Measurements from ENCODE around the gene SIGLEC8. TPM values are rescaled to one million over a fixed set of nuclear protein-coding genes. Genes with fewer than 3 reads are reported as not detected.
"Not testable (repeated sequence)": the region's sequence is repeated elsewhere in the genome, so short reads cannot be mapped to it uniquely, and the experiment has no call there.

SIGLEC8 gene
- total RNA-seq, 4 donors from 2014 or later, result 0.45 to 0.49 TPM; not detected in 2

DNA sequence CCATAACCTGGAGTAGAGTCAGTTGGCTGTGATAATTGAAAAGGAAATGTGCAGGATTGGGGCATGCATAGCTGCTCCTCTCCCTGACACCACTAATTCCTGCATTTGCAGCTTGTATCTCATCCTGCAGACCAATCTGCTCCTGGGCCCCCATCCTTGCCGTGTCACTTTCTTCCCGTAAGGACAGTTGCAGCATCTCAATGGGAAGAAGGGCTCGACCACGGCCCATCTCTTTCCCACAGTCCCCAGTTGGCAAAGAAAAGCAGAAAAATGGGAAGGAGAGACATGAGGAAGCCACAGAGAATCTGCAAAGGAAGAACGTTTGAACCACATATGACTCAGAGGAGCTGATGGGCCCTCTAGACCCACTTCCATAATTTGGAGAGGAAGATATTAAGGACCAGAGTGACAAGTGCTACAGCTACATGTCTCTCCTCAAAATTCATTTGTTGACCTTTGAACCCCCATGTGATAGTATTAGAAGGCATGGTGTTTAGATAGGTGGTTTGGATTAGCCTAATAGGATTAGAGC is 45.1 kb upstream of the SIGLEC8 start:
- no peaks in the 10 kb centered on the region for H3K36me3 ChIP-seq
- TF ChIP-seq POLR2A (IDR thresholded peaks at IDR 0.05), result no peak
- TF ChIP-seq, protein P1, sequence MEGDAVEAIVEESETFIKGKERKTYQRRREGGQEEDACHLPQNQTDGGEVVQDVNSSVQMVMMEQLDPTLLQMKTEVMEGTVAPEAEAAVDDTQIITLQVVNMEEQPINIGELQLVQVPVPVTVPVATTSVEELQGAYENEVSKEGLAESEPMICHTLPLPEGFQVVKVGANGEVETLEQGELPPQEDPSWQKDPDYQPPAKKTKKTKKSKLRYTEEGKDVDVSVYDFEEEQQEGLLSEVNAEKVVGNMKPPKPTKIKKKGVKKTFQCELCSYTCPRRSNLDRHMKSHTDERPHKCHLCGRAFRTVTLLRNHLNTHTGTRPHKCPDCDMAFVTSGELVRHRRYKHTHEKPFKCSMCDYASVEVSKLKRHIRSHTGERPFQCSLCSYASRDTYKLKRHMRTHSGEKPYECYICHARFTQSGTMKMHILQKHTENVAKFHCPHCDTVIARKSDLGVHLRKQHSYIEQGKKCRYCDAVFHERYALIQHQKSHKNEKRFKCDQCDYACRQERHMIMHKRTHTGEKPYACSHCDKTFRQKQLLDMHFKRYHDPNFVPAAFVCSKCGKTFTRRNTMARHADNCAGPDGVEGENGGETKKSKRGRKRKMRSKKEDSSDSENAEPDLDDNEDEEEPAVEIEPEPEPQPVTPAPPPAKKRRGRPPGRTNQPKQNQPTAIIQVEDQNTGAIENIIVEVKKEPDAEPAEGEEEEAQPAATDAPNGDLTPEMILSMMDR (IDR thresholded peaks at IDR 0.05), result no peak
- WGBS, 2 donors, result 76 to 89% methylated on average over 5 of the region's 5 CpGs
- H3K27me3 ChIP-seq, result no peaks in the 10 kb centered on the region
- intact Hi-C loops (cut with DNase I), result no loop called here
- no peak for DNase-seq
- H3K4me1 ChIP-seq, result no peaks in the 10 kb centered on the region
- H3K9me3 ChIP-seq, result no peaks in the 10 kb centered on the region
- H3K27ac ChIP-seq, result no peak overlapping the region
- no peak overlapping the region for H3K4me3 ChIP-seq (replicated peaks in 1 of 3)

DNA sequence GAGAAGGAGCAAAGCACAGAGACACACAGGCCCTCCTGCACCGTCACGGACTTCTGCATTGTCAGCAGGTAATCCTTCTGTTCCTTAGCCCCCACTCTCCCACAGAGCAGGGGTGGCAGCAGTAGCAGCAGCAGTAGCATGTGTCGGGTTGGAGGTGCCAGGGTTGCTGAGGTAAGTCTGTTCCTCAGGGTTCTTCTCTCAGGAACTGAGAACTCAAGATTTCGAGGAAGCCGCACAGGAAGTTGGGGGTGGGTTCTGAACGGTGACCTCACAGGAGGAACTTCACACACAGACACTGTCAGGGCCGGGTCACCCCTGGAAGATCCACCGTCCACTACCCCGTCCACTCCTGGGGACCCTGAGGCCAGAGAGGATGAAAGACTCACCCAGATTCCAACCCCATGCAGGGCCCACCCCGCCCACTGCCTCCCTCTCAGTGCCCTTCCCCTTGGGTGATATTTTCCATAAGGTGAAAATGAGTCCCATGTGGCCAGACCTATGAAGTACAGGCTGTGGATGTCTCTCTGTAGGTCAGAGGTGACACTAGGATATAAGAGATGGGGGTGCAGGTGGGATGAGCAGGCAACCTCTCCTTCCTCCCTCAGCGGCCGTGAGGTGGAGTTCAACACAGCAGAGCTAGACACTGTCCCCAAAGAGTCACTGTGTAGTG is 43.5 kb upstream of the SIGLEC8 start, which contains the start of gene SIGLEC12:
Gene SIGLEC12, minus strand, starts transcription at position 207 of the 670 bp plus-strand sequence. Its CDS starts 67 bp downstream, at position 140.
- Histone ChIP-seq H3K4me3 (replicated peaks in 1 of 3) (no peak within 1 kb of the TSS), H3K27ac (no peak within 1 kb of the TSS), H3K36me3 (no peaks in the 10 kb centered on the region), H3K4me1 (no peaks in the 10 kb centered on the region), H3K9me3 (no peaks in the 10 kb centered on the region), H3K27me3 (no peaks in the 10 kb centered on the region)
- TF ChIP-seq, protein P1 (IDR thresholded peaks at IDR 0.05), result no peak
- no peak for TF ChIP-seq POLR2A (IDR thresholded peaks at IDR 0.05)
- WGBS, 2 donors, result 67 to 70% methylated on average over 12 of the region's 12 CpGs
- DNase-seq, result no peak
- intact Hi-C loops (cut with DNase I), result no loop called here

DNA sequence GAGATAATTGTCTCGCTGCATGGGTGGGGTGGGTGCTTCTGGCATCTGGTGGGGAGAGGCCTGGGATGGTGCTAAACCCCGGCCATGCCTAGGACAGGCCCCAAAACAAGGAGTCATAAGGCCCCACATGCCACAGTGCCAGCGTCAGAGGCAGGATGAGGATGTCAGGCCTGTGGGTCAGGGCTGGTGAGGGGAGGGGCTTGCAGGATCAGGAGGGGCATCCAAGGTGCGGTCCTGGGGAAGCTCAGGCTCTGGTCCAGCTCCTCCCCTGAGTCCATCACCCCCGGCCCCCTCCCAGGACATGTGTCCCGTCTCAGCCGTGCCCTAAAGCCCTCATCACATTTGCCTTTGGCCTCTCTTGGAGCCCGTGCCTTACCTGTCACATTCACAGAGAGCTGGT is 42.7 kb upstream of the SIGLEC8 start:
- intact Hi-C loops (cut with DNase I); H3K9me3 ChIP-seq; H3K36me3 ChIP-seq; H3K4me3 ChIP-seq (replicated peaks in 1 of 3); DNase-seq; H3K27ac ChIP-seq; H3K4me1 ChIP-seq; H3K27me3 ChIP-seq: not testable (repeated sequence)
- WGBS, 2 donors, result 55 to 68% methylated on average over 8 of the region's 8 CpGs

DNA sequence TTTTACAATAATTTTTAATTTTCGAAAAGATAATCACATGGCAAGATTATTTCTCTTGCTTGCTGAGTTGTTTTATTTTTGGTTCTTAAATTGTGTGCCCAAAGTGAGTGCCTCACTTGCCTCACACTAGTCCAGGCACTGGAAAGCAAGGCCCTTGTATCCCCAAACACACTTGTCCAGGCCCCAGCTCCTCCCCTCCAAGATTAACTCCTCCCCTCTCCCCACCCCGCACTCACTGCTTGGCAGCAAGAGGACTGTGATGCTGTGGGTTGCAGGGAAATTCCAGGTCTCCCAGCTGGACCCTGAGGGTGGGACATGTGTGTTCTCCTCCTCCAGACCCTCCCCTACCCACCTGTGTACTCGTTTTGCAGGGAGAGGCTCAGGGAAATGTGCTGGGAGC is 39.4 kb upstream of the SIGLEC8 start:
- no peaks in the 10 kb centered on the region for H3K4me1 ChIP-seq
- TF ChIP-seq POLR2A (IDR thresholded peaks at IDR 0.05), result no peak
- TF ChIP-seq, protein P1 (IDR thresholded peaks at IDR 0.05), result no peak
- H3K27me3 ChIP-seq, result no peaks in the 10 kb centered on the region
- DNase-seq, result no peak
- 34 to 50% methylated on average over 3 of the region's 3 CpGs for WGBS, 2 donors
- H3K9me3 ChIP-seq, result no peaks in the 10 kb centered on the region
- H3K36me3 ChIP-seq, result no peaks in the 10 kb centered on the region
- H3K4me3 ChIP-seq (replicated peaks in 1 of 3), result no peak overlapping the region
- no peak overlapping the region for H3K27ac ChIP-seq
- intact Hi-C loops (cut with DNase I), result no loop called here

DNA sequence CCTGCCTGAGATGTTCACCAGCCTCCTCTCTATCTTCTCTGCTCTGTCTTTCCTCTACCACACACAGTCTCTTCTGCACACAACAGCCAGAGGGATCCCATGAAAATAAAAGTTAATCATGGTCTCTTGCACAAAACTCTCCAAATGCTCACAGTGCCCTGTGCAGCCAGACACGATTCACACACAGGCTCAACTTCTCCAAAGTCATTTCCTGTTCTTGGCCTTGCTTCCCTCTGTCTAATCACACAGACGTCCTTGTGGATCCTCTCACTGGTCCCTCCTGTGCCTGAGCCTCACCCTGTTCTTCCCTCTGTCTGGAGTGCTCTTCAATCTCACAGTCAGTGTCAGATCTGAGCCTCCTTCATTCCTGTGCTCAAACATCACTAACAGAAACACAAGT is 35.5 kb upstream of the SIGLEC8 start:
- no peak for DNase-seq
- intact Hi-C loops (cut with DNase I), result no loop called here
- H3K36me3 ChIP-seq, result no peaks in the 10 kb centered on the region

More for the DNA sequence above, 35.5 kb upstream of the SIGLEC8 start:
- Histone ChIP-seq H3K4me3 (replicated peaks in 1 of 3) (no peak overlapping the region), H3K27ac (no peak overlapping the region), H3K9me3 (no peaks in the 10 kb centered on the region), H3K4me1 (no peaks in the 10 kb centered on the region), H3K27me3 (no peaks in the 10 kb centered on the region)
- WGBS, 2 donors, result 29 to 40% methylated on average over 2 of the region's 2 CpGs
- no peak for TF ChIP-seq POLR2A (IDR thresholded peaks at IDR 0.05)
- TF ChIP-seq, protein P1 (IDR thresholded peaks at IDR 0.05), result no peak
